Stimulated activated CD8-positive, alpha-beta memory T cell treated with anti-CD3 and anti-CD28 coated beads, Interleukin-15, amount 100 ng/mL, for 24 hours (primary cell): ENCODE data around the gene PLA2G4E.

ENCODE experiments used
- DNase-seq: peaks from one replicate; pipeline ENCODE4 v3.0.0-alpha.2; 2020; ENCODE audit warnings: low read depth

Gene PLA2G4E

DNA sequence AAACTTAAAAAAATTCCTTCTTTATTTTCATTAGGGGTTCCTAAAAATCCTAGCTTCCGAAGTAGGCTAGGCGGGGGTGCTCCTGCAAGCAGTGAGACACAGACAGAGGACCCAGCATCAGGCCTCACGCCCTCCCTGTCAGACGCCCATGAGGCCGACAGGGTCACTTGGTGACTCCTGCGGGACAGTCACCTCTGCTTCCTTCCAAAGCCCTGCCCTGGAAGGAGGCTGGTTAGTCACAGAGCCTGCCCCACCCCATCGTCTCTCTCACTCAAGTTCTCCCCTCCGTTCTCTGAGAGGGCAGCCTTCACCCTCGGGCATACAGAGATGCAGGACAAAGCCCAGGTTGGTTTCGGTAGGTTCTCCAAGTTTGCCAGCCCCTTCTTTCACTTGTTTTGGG lies 87.1 kb downstream of the PLA2G4E start:
- no peak for DNase-seq

DNA sequence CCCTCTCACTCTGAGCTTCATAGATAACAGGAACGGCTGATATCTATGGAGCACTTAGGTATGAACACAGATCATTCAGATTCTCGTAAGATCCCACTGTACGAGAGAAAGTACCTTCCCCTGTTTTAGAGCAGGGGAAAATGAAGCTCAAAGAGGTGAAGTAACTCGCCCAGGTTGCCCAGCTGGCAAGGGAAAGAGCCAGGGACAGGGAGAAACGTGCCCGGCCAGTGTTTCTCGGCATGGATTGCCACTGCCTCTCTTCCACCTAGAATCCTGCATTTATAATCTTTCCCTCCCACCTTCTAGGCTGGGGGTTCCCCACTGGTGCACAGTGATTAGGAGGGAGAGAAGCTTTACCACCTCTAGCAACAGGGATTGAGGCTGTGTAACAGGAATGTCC lies 87.5 kb downstream of the PLA2G4E start:
- no peak for DNase-seq

DNA sequence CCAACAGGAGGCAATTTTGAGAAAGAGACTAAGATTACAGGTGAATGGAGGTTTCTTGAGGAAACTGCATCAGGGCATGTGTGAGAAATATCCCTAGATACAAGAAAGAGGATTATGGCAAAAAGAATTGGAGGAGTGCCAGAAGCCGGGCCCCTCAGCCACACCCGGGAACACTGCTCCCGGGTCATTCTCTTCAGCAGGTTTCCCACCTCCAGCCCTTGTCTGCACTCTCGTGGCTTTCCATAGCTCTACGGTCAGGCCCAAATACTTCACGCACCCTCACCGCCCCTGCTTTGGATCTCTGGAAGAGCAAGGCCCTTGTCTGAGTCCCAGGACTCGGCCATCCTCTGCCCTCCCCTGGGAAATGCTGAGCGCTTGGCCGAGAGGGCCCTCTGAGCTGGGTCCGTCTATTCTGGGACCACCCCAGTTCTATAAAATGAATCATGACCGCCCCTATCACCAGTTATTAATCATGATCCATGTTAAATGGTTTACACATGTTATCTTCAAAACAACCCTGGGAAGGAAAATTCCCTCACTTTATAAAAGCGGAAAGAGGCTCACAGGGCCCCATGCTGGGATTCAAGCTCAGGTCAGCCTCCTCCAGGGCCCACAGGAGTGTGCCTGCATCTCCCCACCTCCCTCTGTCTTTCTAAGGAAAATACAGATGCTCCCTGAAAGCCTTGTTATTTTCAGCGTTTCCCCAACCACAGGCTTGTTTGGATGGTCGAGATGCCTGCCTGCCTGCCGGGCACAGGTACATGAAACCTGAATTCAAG lies 88.1 kb downstream of the PLA2G4E start:
- DNase-seq, result no peak

DNA sequence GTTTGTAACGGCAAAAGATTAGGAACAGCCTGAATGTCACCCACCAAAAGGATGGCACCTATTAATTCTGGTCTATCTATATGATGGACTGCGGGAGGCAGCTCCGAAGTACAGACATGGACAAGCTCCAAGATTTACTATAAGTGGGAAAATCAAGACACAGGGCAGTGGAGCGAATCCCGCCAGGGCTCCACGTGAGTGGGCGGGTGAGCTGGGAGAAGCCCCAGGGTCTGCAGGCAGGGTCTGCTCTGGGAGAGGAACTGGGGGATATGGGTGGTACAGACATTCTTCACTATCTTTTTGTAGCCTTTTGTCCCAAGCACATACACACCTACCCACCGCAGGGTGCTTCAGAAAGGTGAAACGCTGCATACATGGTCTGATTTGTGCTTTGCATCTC lies 88.7 kb downstream of the PLA2G4E start:
- no peak for DNase-seq
